Fibroblast of peridontal ligament (primary cell): ENCODE data around the gene TLDC2.
A peak's percentile ranks its signal among the peaks of the same experiment; 100 is the strongest.
"Not testable (repeated sequence)": the region's sequence is repeated elsewhere in the genome, so short reads cannot be mapped to it uniquely, and the experiment has no call there.

Experiments
- DNase-seq: peaks from one replicate; pipeline ENCODE4 v3.0.0-alpha.2; 2010; ENCODE audit errors: extremely low read depth

TLDC2 gene

GRCh38 chr20:36866681-36867495, 9.1 kb upstream of the TLDC2 start:
- peak; percentile 43 for DNase-seq

- DNase-seq: no peak
Observed at GRCh38 chr20:36871640-36872570, 4.0 kb upstream of the TLDC2 start.

GRCh38 chr20:36872852-36873251, 3.1 kb upstream of the TLDC2 start:
- no peak for DNase-seq

GRCh38 chr20:36873498-36874189, 2.3 kb upstream of the TLDC2 start:
- DNase-seq: no peak

GRCh38 chr20:36875093-36875492, 845 bp upstream of the TLDC2 start:
- not testable (repeated sequence) for DNase-seq

GRCh38 chr20:36876473-36876833, 515 bp downstream of the TLDC2 start:
- DNase-seq: no peak

- no peak for DNase-seq
Observed at GRCh38 chr20:36878941-36879340, 3.0 kb downstream of the TLDC2 start.

GRCh38 chr20:36880741-36881250, 4.9 kb downstream of the TLDC2 start:
- DNase-seq: no peak

- no peak for DNase-seq
Observed at GRCh38 chr20:36881331-36881730, 5.4 kb downstream of the TLDC2 start.

GRCh38 chr20:36881888-36882287, 6.0 kb downstream of the TLDC2 start:
- DNase-seq: no peak

- DNase-seq: no peak
Observed at GRCh38 chr20:36883977-36884535, 8.1 kb downstream of the TLDC2 start.

- DNase-seq: no peak
Observed at GRCh38 chr20:36885356-36885755, 9.4 kb downstream of the TLDC2 start.

GRCh38 chr20:36886859-36887751, 11.2 kb downstream of the TLDC2 start:
- DNase-seq: peak; percentile 74

GRCh38 chr20:36887752-36888090, 11.8 kb downstream of the TLDC2 start:
- DNase-seq: peak; percentile 22

GRCh38 chr20:36888880-36889516, 13.1 kb downstream of the TLDC2 start:
- DNase-seq: no peak

- DNase-seq: no peak
Observed at GRCh38 chr20:36890586-36890985, 14.6 kb downstream of the TLDC2 start.

GRCh38 chr20:36891211-36891610, 15.3 kb downstream of the TLDC2 start:
- no peak for DNase-seq

- no peak for DNase-seq
Observed at GRCh38 chr20:36893801-36894200, 17.9 kb downstream of the TLDC2 start.

- DNase-seq: no peak
Observed at GRCh38 chr20:36895036-36895435, 19.1 kb downstream of the TLDC2 start.

- DNase-seq: no peak
Observed at GRCh38 chr20:36904690-36905089, 28.8 kb downstream of the TLDC2 start.
